Measurements from ENCODE around the gene MAL.

MAL gene

GRCh38 chr2:95049961-95050360 lies 24.5 kb downstream of the MAL start:
- no peak for DNase-seq (ENCODE audit: low read depth)

- no peak for DNase-seq (ENCODE audit: low read depth)
These were observed 25.1 kb downstream of the MAL start for GRCh38 chr2:95050385-95051300.

GRCh38 chr2:95051626-95052025 lies 26.1 kb downstream of the MAL start:
- DNase-seq (ENCODE audit: low read depth), result no peak

- no peak for DNase-seq (ENCODE audit: low read depth)
These were observed 26.8 kb downstream of the MAL start for GRCh38 chr2:95052307-95052706.

GRCh38 chr2:95052804-95053479 lies 27.4 kb downstream of the MAL start:
- no peak for DNase-seq (ENCODE audit: low read depth)

GRCh38 chr2:95053543-95053942 lies 28.0 kb downstream of the MAL start:
- DNase-seq (ENCODE audit: low read depth), result no peak

GRCh38 chr2:95054016-95054415 lies 28.5 kb downstream of the MAL start:
- DNase-seq (ENCODE audit: low read depth), result no peak

GRCh38 chr2:95055262-95055661 lies 29.8 kb downstream of the MAL start:
- DNase-seq (ENCODE audit: low read depth), result no peak

GRCh38 chr2:95056044-95056443 lies 30.5 kb downstream of the MAL start:
- DNase-seq (ENCODE audit: low read depth), result no peak

- DNase-seq (ENCODE audit: low read depth), result no peak
These were observed 31.3 kb downstream of the MAL start for GRCh38 chr2:95056461-95057459.

GRCh38 chr2:95057535-95058370 lies 32.2 kb downstream of the MAL start:
- no peak for DNase-seq (ENCODE audit: low read depth)

- DNase-seq (ENCODE audit: low read depth), result no peak
These were observed 33.0 kb downstream of the MAL start for GRCh38 chr2:95058466-95058988.

- DNase-seq (ENCODE audit: low read depth), result no peak
These were observed 33.6 kb downstream of the MAL start for GRCh38 chr2:95058989-95059641.

- no peak for DNase-seq (ENCODE audit: low read depth)
These were observed 34.3 kb downstream of the MAL start for GRCh38 chr2:95059656-95060370.

GRCh38 chr2:95060446-95061118 lies 35.1 kb downstream of the MAL start:
- no peak for DNase-seq (ENCODE audit: low read depth)

GRCh38 chr2:95061119-95061512 lies 35.6 kb downstream of the MAL start:
- DNase-seq (ENCODE audit: low read depth), result no peak

- no peak for DNase-seq (ENCODE audit: low read depth)
These were observed 36.2 kb downstream of the MAL start for GRCh38 chr2:95061601-95062183.

GRCh38 chr2:95062242-95063085 lies 37.0 kb downstream of the MAL start:
- no peak for DNase-seq (ENCODE audit: low read depth)

Measured in activated gamma-delta T cell treated with anti-CD3 and anti-CD28 coated beads, Interleukin-2, amount 50 U/mL, for 16 hours (primary cell).